K562 (cell line): ENCODE data around the gene ANKRD1. TPM values are rescaled to one million over a fixed set of nuclear protein-coding genes. Genes with fewer than 3 reads are reported as not detected.

ENCODE experiments used
- CBX3 ChIP-seq, 2 experiments: IDR thresholded peaks; 1 replicate in 1 of 2; 2 replicates in 1 of 2; pipeline ENCODE4 v1.6.1; 2012; ENCODE audit warnings: inconsistent platforms in 2 of 2, low read length in 2 of 2, borderline replicate concordance in 1 of 2, control low read depth in 1 of 2
- MTA1 ChIP-seq: fragments of 450-650 bp; IDR thresholded peaks from 2 replicates; pipeline ENCODE4 v1.6.1; 2017; ENCODE audit warnings: borderline replicate concordance
- POLR2H ChIP-seq: IDR thresholded peaks from 2 replicates; pipeline ENCODE4 v1.6.1; 2016; ENCODE audit warnings: missing genetic modification characterization, low read depth, mild to moderate bottlenecking, control low read depth, missing compliant biosample characterization, moderate library complexity
- REST ChIP-seq, 2 experiments: fragments of 450-650 bp; formaldehyde crosslinking in 1 of 2; IDR thresholded peaks; 2 replicates each; pipeline versions ENCODE4 v1.4.0 to v1.6.1; 2014 to 2020; ENCODE audit warnings: mild to moderate bottlenecking in 2 of 2, borderline replicate concordance in 1 of 2, low read depth in 1 of 2
- SREBF2 ChIP-seq: sonication (generic); formaldehyde crosslinking; IDR thresholded peaks from 2 replicates; pipeline ENCODE4 v1.4.0; 2020; ENCODE audit warnings: mild to moderate bottlenecking, missing genetic modification reagents
- ZNF395 ChIP-seq: fragments of 200-800 bp; sonication (Bioruptor generic); IDR thresholded peaks from 2 replicates; pipeline ENCODE4 v1.6.1; 2017; ENCODE audit warnings: missing genetic modification characterization, missing compliant biosample characterization
- ZNF436 ChIP-seq: fragments of 250-450, 450-650 bp; sonication (Bioruptor Pico); formaldehyde crosslinking; IDR thresholded peaks from 2 replicates; pipeline ENCODE4 v1.7.0; 2020; ENCODE audit warnings: mild to moderate bottlenecking
- ZNF561 ChIP-seq: fragments of 450-650 bp; formaldehyde crosslinking; conservative IDR thresholded peaks from 2 replicates; pipeline ENCODE4 v1.4.0; 2020; ENCODE audit warnings: mild to moderate bottlenecking, moderate library complexity
- polyA plus RNA-seq, 8 experiments: library from polyadenylated mRNA; depleted of rRNA in 4 of 8; stranded (reverse) in 5 of 8; unstranded in 3 of 8; fragments of >200 nt; fragmentation: Nextera tagmentation in 2 of 8; fragmentation: Illumina TruSeq in 1 of 8; extraction: Ambion mirVana in 2 of 8; extraction: Trizol in 1 of 8; gene quantifications; 2 replicates each; pipeline versions ENCODE4 v1.2.1 to v1.2.3, GENCODE V29; 2011 to 2014; ENCODE audit warnings: inconsistent platforms in 1 of 8, missing spikeins in 1 of 8
- total RNA-seq, 7 experiments: library from RNA; depleted of rRNA in 6 of 7; stranded (reverse); fragments of >200 nt in 6 of 7; fragmentation: Illumina TruSeq in 2 of 7; extraction: Trizol in 2 of 7; gene quantifications; 2 replicates each; pipeline versions ENCODE4 v1.2.1 to v1.2.3, GENCODE V29; 2011 to 2021; ENCODE audit warnings: low replicate concordance in 1 of 7
- TF ChIP-seq, protein P1 (sequence below): sonication (generic); formaldehyde crosslinking; IDR thresholded peaks from 2 replicates; pipeline ENCODE4 v1.8.0; 2022; ENCODE audit warnings: mild to moderate bottlenecking, missing genetic modification reagents

ANKRD1 gene
- total and polyA plus RNA-seq, 9 of the 15 experiments (the other 6 are each of a cell fraction or from before 2014, with no cell fraction given), result not detected

- TF ChIP-seq REST (IDR thresholded peaks at IDR 0.05; ENCODE audit: borderline replicate concordance) (peak; percentile 21; the same call in 1 of the 2 replicates), REST (CRISPR knock-in tag; IDR thresholded peaks at IDR 0.05; ENCODE audit: low read depth) (no peak), MTA1 (no peak), ZNF436 (CRISPR knock-in tag) (no peak), SREBF2 (CRISPR knock-in tag) (no peak), POLR2H (no peak), CBX3 (IDR thresholded peaks at IDR 0.05; ENCODE audit: borderline replicate concordance in 1 of 2, low read length in 2 of 2) (0 out of 3 replicates have a peak, but pooled peaks of 1 of the 2 experiments have one; percentile 35), ZNF395 (CRISPR knock-in tag) (no peak), ZNF561 (CRISPR knock-in tag) (no peak)
- TF ChIP-seq, protein P1, sequence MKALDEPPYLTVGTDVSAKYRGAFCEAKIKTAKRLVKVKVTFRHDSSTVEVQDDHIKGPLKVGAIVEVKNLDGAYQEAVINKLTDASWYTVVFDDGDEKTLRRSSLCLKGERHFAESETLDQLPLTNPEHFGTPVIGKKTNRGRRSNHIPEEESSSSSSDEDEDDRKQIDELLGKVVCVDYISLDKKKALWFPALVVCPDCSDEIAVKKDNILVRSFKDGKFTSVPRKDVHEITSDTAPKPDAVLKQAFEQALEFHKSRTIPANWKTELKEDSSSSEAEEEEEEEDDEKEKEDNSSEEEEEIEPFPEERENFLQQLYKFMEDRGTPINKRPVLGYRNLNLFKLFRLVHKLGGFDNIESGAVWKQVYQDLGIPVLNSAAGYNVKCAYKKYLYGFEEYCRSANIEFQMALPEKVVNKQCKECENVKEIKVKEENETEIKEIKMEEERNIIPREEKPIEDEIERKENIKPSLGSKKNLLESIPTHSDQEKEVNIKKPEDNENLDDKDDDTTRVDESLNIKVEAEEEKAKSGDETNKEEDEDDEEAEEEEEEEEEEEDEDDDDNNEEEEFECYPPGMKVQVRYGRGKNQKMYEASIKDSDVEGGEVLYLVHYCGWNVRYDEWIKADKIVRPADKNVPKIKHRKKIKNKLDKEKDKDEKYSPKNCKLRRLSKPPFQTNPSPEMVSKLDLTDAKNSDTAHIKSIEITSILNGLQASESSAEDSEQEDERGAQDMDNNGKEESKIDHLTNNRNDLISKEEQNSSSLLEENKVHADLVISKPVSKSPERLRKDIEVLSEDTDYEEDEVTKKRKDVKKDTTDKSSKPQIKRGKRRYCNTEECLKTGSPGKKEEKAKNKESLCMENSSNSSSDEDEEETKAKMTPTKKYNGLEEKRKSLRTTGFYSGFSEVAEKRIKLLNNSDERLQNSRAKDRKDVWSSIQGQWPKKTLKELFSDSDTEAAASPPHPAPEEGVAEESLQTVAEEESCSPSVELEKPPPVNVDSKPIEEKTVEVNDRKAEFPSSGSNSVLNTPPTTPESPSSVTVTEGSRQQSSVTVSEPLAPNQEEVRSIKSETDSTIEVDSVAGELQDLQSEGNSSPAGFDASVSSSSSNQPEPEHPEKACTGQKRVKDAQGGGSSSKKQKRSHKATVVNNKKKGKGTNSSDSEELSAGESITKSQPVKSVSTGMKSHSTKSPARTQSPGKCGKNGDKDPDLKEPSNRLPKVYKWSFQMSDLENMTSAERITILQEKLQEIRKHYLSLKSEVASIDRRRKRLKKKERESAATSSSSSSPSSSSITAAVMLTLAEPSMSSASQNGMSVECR, result no peak
These were observed 49.6 kb downstream of the ANKRD1 start (continued) for GRCh38 chr10:90871279-90871765.
